ENCODE results near the gene GPR26. TPM values are rescaled to one million over a fixed set of nuclear protein-coding genes. Genes with fewer than 3 reads are reported as not detected.

GPR26 gene
- total RNA-seq, 4 donors from 2014 or later = not detected

- H3K4me1 ChIP-seq = no peaks in the 10 kb centered on the region
- no peak overlapping the region for H3K4me3 ChIP-seq
- ATAC-seq (no peak), DNase-seq (no peak)
- TF ChIP-seq POLR2A (IDR thresholded peaks at IDR 0.05) (no peak), CTCF (IDR thresholded peaks at IDR 0.05 in 4 of 5, conservative IDR thresholded peaks at IDR 0.05 in 1 of 5) (no peak)
- H3K9me3 ChIP-seq = no peaks in the 10 kb centered on the region
- intact Hi-C loops (cut with DNase I; ENCODE audit: low total_unique reads) = no loop called here
- in situ Hi-C loops (cut with MboI; ENCODE audit: low sequenced_read_pairs in 4 of 4) = no loop called here
- peaks cover 0 to 3% (median 0%) of the 10 kb centered on the region in 3 donors for H3K27me3 ChIP-seq
- no peak overlapping the region for H3K27ac ChIP-seq
- H3K36me3 ChIP-seq = no peaks in the 10 kb centered on the region
These were observed 77.5 kb downstream of the GPR26 start for GRCh38 chr10:123743441-123744223.

GRCh38 chr10:123744224-123744536, 78.0 kb downstream of the GPR26 start:
- no peak overlapping the region for H3K27ac ChIP-seq
- no peak overlapping the region for H3K4me3 ChIP-seq
- in situ Hi-C loops (cut with MboI; ENCODE audit: low sequenced_read_pairs in 4 of 4) (no loop called here), intact Hi-C loops (cut with DNase I; ENCODE audit: low total_unique reads) (no loop called here)
- no peak for TF ChIP-seq CTCF (IDR thresholded peaks at IDR 0.05 in 4 of 5, conservative IDR thresholded peaks at IDR 0.05 in 1 of 5)
- no peak for TF ChIP-seq POLR2A (IDR thresholded peaks at IDR 0.05)
- no peaks in the 10 kb centered on the region for H3K9me3 ChIP-seq
- H3K27me3 ChIP-seq = peaks cover 0 to 3% (median 0%) of the 10 kb centered on the region in 3 donors
- ATAC-seq (no peak), DNase-seq (no peak)
- no peaks in the 10 kb centered on the region for H3K36me3 ChIP-seq
- no peaks in the 10 kb centered on the region for H3K4me1 ChIP-seq

Other genes with a start within 250 kb of the GPR26 start
- 1 to 10 TPM in 3 of 4 donors, under 1 TPM in 1; 0.63 to 4.1 (median 1.9) TPM for gene CPXM2, start 225.5 kb downstream of the GPR26 start, total RNA-seq

Data from gastrocnemius medialis (tissue), 4 donors.